GM19238 (cell line): ENCODE data around the gene SRMS.
"Not testable (repeated sequence)": the region's sequence is repeated elsewhere in the genome, so short reads cannot be mapped to it uniquely, and the experiment has no call there.

Experiments used
- DNase-seq: peaks from one replicate; pipeline ENCODE4 v3.0.0; 2011; ENCODE audit warnings: low spot score; ENCODE audit not compliant: insufficient read length

SRMS gene

DNA sequence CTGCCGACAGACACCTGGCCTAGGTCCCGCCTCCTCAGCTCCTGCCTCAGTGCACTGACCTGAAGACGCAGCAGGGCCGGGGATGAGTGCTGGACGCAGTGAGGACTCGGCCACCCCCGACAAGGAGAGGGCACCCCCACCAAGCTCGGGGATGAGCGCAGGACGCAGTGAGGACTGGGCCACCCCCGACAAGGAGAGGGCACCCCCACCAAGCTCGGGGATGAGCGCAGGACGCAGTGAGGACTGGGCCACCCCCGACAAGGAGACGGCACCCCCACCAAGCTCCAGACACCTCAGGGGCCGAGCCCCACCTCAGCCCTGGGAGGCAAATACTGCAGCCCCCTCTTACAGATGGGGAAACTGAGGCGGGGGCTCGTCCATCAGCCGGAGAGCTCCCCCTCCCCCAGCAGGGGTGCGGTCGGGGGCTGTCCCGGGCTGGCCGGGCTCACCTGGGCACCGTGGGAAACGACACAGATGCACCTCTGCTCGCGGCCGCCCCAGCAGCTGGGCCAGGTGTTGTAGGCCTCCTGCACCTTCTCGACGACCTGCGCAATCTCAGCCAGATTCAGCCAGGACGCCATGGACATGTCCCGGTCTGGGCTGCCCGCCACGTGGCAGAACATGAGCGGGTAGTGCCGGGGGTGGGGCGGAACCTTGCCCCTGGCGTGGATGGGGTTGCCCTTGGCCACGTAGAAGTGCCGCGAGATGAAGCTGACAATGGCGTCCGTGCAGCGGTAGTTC, 19.0 kb upstream of the SRMS start:
- no peak for DNase-seq

DNA sequence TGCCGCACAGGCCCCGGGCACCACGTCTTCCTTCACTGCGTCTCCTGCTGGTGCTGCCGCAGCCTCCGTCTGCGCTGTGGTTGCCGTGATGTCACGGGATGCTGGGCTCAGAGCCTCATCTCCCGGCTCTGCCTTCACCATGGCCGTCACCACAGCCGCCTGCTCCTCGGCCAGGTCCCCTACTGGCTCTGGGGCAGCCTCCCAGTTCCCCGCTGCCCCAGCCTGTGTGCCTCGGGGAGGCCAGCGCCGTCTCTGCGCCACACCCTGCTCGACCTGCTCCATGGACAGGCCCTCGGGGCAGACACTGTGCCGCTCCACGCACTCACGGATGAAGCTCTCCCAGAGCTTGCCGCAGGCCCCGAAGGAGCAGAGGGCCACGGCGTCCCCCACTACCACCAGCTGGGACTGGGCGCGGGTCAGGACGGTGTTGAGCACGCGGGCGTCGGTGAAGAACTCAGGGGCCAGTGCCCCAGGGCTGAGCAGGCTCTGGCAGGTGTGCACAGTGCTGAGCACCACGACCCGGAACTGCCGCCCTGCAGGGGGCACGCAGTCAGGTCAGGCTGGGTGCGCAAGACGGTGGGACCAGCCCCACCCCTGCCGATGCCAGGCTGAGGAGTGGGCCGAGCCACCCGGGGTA, 18.3 kb upstream of the SRMS start:
- DNase-seq, result no peak

DNA sequence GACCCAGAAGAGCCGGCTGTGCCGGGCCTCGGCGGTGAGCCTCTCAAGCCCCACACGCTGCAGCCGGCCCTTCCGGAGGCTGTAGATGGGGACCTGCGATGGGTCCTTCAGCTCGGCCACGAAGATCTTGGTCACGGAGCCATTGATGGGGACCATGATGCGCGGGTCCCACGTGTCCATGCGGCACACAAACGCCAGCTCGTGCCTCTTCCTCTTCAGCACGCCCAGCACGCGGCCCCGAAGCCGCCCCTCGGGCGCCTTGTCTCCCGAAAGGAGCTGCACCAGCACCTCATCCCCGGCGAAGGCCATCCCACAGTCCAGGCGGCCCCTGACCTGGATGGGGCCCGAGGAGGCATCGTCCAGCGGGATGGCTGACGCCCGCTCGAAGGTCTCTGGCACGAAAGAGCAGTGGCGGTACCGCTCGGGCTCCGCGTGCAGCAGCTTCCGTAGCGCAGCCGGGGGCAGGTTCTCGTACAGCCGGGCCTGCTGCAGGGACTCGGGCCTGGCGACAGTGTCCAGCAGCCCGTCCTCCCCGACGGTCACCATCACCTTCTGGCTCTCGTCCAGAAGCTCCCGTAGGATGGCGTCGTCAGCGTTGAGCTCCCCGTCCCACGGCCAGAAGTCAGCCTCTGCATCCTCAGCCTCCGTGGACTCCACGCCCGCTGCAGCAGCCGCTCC, 17.6 kb upstream of the SRMS start:
- DNase-seq, result no peak

DNA sequence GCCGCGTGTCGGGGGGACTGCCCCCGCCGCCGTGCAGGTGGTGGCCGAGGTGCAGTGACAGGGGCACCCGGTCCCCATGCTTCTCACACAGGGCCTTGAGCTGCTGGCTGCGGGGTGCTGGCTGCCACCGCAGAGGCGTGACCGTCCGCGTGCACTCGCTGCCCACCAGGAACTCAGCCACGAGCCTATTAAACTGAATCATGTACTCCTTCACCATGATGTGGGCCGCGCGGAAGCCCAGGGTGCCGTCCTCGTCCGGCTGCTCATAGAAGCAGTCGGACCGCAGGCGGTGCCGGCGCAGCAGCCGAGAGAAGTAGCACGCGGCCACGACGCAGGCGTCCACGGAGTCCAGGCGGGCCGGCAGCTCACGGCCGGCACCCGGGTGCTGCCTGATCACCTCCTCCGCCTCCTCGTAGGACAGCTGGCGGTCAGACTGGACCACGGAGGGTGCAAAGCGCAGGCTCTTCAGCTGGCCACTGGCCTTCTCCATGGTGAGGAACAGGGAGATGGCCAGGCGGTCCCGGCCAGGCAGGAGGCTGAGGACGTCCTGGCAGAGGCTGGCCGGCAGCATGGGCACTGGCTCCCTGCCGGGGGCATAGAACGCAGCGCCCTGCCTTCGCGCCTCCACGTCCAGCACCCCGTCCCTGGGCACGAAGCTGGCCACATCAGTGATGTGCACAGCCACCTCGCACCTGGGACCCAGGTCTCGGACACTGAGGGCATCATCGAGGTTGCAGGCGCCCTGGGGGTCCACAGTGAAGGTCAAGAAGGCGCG, 16.7 kb upstream of the SRMS start:
- DNase-seq, result no peak

DNA sequence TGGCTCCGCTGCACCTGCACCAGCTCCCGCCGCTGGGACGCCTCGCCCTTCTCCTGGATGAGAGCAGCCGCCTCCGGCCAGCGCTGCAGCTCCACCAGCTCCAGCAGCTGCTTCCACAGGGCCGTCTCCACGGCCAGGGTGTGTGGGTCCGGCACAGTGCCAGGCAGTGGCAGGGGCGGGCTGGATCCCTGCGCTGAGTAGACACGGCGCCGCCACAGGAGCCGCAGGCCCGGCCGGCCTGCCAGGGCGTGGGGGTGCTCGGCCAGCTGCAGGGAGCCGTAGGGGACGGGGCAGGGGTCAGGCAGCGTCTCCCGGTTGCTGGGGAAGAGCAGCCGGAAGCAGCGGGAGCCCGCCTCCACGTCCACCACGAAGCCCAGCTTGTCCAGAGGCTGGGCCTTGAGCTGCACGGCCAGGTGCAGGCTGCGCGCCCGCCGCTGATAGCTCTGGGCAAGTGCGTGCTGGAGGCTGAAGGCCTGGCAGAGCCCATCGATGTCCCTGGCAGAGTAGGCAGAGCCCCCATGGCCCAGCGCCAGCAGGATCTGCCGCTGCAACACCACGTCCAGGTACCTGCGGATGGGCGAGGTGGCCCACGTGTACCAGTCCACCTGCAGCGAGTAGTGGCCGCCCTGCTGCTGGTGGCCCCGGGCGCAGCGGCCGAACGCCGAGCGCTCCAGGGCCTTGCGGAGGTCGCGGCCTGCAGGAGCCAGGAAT, 15.8 kb upstream of the SRMS start:
- no peak for DNase-seq

DNA sequence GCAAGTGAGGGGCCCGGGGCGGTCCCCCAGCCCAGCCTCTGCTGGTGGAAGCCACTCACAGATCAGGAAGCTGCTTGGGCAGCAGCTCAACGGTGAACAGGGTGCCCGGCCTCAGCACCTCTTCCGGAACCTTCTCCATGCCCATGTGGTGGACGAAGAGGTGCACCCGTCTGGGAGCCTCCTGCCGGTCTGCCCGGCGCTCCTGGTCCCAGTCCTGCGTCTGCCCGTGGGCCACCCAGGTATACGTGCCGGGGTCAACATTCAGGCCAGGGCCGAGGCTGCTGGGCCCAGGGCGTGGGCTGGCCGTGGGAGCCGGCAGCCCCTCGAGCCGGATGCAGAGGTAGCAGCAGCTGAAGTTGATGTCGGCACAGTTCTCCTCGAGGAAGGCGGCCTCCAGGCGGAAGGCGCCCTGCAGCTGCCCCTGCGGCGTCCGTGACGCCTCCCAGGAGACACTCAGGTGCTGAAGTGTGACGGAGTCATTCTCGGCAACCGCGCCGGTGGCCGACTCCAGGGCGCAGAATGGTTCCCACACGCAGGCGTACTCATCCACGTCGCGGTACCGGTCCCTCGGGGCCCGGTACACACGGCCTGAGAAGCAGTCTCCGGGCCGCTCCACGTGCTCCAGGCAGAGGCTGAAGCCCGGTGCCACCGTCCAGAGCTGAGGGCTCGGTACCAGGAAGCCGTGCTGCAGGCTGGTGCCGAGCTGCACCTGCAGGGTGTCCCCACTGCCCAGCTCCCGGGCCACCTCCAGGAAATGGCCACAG, 15.1 kb upstream of the SRMS start:
- no peak for DNase-seq

DNA sequence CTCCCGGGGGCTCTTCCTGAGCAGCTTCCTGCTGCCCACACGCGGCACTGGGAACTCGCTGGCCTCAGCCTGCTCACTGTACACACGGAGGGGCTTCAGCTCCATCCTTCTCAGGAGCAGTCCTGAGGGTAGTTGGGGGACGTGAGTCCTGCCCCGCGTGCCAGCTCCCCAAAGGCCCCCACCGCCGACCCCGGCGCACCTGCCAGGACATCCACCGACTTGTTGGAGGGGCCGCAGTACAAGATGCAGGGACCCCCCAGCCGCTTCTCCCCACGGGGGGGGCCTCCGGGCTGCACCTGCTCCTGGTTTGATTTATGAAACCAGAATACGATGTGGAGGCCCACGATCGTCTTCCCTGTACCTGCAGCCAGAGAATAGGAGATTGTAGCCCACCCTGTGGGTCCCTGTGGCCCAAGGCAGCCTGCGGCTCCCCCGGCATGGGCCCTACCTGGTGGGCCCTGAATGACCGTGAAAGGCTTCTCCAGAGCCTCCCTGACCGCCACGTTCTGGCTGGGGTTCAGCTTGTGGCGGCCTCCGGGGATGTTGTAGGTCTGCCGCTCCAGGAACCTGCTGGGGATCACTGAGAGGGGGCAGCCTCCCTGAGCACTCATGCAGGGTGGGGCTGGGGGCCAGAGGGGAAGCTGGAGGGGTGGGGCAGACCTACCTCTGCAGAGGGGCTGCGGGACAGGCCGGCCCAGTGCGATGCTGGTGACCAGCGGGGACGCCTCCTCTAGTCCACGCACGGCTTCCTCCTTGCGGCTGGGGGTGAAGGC, 14.3 kb upstream of the SRMS start:
- no peak for DNase-seq

DNA sequence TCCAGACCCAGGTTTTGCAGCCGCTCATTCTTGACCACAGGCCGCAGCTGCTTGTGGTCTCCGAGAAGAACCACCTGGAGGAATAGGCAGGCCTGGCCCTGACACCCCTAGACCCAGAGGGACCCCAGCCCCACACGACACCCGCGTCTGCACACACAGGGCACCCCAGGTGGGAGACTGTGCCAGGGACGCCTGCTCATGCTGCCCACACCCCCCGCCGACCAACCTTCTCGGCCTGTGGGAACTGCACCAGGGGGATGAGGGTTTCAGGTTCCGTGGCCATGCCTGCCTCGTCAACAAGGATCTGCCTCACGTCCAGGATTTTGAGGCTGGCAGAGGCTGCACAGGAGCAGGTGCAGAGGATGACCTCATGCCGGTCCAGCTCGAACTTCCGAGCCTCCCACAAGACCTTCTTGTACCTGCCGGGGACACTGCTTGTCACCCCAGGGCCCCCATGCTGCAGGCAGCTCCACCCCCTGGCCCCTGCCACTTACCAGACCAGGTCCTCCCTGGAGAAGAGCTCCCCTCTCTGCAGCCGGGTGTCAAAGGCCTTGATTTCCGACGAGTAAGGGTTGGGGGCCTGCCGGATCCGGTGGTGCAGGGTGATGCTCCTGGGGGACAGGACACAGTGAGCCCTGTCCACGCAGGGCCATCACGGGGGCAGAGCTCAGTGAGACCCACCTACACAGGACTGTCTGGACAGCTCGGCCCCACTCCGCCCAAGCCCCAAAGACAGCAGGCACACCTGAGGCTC, 13.5 kb upstream of the SRMS start:
- no peak for DNase-seq

DNA sequence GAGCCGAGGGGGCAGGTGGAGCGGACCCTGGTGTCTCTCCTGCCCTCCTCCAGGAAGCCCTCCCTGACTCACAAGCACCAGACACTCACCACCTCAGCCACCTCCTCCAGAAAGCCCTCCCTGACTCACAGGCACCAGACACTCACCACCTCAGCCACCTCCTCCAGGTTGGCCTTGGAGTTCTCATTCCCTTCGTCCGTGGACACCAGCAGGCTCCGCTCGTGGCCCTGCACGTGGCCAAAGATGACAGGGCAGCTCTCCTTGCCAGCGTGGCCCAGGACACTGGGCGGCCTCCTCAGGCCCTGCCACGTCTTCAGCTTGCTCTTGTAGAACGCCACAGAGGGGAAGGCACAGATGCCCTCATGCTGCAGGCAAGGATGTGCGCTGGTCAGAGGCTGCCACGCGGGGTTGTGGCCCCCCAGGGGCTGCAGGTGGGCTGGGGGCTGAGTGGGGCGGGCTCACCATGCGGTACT, 12.8 kb upstream of the SRMS start:
- no peak for DNase-seq

DNA sequence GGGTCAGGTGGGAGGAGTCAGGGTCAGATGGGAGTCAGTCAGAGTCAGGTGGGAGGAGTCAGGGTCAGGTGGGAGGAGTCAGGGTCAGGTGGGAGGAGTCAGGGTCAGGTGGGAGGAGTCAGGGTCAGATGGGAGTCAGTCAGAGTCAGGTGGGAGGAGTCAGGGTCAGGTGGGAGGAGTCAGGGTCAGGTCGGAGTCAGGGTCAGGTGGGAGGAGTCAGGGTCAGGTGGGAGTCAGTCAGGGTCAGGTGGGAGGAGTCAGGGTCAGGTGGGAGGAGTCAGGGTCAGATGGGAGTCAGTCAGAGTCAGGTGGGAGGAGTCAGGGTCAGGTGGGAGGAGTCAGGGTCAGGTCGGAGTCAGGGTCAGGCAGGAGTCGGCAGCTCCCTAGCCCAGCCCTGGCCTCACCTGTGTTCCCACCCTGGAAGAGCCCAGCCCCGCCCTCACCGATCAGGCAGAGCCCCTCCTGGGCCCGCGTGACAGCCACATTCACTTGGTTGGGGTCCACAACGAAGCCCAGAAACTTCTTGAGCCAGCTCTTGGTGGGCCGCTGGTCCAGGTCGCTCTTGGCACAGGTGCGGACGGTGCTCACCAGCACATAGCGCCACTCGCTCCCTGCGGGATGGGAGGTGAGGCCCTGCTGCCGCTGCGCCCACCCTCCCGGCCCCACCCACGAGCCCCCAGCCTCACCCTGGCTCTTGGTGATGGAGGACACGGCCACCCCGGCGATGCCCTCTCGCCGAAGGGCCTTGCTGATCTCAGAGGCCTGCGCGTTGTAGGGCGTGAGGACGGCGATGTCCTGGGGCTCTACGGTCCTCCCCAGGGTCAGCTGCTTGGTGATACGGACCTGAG, 12.2 kb upstream of the SRMS start:
- DNase-seq, result not testable (repeated sequence)

DNA sequence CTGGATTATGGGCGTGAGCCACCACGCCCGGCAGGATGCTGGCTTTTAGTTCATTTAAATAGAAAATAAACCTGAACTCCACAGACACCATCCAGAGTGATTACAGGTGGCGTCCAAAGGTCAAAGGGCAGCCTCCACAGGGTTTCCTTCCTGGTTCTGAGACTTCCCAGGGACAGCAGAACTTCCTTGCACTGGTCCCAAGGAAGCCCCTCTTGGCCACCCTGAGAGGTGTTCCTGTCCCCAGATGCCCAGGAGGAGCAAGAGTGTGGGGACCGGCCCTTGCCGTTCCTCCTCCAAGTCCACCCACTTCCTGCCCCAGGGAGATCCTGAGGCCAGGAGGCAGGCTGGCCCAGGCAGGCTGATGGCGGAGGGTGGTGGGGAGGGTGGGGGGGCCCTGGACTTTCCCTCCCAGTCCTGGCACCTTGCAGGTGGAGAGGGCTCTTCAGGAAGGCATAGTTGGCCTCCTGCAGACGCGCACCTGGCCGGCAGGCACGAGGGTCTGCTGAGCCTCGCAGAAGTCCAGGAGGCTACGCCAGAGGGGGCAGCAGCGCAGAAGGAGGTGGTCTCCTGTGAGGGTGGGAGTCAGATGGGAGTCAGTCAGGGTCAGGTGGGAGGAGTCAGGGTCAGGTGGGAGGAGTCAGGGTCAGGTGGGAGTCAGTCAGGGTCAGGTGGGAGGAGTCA, 11.4 kb upstream of the SRMS start:
- no peak for DNase-seq

DNA sequence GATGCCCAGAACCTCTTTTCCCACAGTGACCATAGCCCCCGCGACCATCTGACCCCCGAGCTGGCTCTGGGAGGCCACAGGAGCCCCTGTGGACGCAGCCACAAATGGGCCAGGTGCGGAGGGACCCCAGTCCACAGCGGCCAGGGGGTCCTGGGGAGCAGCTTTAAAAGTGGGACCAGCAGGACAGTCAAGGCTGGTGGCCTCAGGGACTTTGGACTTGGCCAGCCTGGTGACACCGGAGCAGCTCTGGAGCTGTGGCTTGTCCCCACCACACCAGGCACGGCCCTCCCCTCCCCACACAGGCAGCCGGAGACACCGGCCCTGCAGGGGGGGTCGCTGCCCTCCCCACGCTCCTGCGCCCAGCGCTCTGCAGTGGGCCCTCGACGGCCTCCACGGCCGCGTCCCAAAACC, 9.9 kb upstream of the SRMS start:
- no peak for DNase-seq

DNA sequence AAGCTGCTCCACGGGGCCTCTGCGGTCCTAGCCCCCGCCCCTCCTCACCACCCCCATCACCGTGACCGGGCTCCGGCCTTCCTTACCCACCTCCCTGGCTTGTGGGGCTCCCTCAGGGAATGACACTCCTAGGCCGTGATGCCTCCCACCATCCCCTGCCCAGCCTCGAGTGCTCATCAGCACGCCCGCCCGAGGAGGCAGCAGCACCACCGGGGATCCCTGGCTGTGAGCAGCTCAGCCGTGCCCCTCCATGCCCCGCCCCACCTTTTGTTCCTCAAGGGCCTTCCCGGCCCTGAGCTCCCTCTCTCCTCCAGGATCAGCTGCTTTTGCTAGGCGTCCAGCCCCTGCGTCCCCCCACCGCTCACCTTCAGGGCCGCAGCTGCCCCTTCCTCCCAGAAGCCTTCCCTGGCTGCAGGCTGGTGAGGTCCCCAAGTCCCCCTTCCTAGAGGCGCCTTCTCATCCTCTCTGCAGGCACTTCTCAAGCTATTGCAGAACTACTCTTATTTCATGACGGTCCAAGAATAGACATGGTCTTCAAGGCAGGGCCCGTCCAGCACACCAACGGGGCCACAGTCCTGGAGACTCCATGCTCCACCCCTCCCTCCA, 9.4 kb upstream of the SRMS start:
- DNase-seq, result no peak

DNA sequence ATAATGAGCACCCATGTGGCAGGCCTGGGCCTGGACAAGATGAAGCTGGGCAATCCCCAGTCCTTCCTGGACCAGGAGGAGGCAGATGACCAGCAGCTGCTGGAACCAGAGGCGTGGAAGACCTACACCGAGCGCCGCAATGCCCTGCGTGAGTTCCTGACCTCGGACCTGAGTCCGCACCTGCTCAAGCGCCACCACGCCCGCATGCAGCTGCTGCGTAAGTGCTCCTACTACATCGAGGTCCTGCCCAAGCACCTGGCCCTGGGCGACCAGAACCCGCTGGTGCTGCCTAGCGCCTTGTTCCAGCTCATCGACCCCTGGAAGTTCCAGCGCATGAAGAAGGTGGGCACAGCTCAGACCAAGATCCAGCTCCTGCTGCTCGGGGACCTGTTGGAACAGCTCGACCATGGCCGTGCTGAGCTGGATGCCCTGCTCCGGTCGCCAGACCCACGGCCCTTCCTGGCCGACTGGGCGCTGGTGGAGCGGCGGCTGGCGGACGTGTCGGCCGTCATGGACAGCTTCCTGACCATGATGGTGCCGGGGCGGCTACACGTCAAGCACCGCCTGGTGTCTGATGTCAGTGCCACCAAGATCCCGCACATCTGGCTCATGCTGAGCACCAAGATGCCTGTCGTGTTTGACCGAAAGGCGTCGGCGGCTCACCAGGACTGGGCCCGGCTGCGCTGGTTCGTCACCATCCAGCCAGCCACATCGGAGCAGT, 8.3 kb upstream of the SRMS start:
- DNase-seq, result no peak

DNA sequence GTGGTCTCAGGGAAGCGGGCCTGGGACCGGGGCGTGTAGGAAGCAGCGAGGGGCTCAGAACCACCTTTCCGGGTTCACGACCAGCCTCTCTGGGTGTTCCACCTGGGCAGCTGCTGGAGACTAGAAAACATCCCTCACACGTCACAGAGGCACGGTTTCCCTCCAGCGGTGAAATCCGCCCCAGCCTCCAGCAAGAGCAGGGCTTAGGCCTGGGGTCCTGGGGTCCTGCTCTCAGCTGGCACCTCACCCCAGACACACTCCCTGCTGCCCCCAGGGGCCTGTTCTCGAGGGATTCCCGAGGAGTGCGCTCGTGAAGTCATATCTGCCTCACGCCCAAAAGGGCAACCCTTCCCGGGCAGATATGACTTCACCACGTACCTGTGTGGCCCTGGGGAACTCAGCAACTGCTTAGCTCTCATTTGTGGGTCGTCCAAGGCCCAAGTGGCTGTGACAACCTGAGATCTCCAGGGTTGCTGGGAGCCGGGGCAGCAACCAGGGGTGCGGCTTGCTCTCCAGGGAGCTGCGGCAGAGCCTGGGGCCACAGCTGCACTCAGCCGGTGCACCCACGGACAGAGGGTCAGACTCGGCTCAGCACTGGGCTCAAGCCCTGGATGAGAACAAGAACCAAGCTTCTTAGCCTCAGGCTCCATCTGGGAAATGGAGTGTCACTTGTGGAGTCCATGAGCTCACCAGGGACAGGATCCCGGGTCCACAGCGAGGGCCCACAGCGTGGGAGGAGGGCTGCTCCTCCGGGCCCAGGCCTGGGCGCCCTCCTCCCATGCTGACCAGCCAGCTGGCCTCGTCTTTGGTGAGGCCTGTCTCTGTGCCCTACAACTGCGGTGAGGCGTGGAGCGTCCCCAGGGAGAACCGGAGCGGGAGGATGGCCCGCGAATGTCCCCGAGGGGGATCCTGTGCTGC, 7.1 kb upstream of the SRMS start:
- no peak for DNase-seq
